ENCODE measurements around the gene LEF1.

DNA sequence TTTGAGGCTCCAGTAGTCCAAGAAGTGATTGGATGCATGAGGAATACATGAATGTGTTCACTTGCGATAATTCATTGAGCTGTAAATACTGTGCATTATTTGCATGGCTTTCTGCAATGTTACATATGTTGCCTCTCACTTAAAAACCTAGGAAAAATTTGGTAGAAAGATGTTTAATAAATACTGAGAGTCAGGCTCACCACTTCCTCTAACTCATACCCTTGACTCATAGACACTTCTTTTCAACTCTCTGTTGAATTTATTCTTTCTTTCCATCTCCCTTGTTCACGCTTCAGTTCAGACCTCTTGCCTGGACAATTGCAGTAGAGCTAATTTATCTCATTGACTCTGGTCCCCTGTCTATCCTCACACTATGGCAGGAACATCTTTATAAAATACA lies 35.8 kb upstream of the LEF1 start:
- TF ChIP-seq CEBPB (tag; IDR thresholded peaks at IDR 0.05) (no peak), RFX5 (IDR thresholded peaks at IDR 0.05; ENCODE audit: low read depth, low read length) (no peak), POLR2AphosphoS5 (IDR thresholded peaks at IDR 0.05; ENCODE audit: control insufficient read depth, insufficient read depth, low read depth, low read length) (no peak), ZNF175 (CRISPR knock-in tag; IDR thresholded peaks at IDR 0.05; ENCODE audit: low read depth) (no peak), MED1 (CRISPR knock-in tag; IDR thresholded peaks at IDR 0.05; ENCODE audit: borderline replicate concordance) (no peak)

Data from K562 (cell line).